HCT116 (cell line): ENCODE measurements around the gene SYNE2. TPM values are rescaled to one million over a fixed set of nuclear protein-coding genes. Genes with fewer than 3 reads are reported as not detected.

Source experiments
- ATAC-seq: fragments of 200-7000 bp; cut with Tn5 transposase; 2 replicates; pipeline ENCODE4 v1.9.1; 2020; ENCODE audit warnings: mild to moderate bottlenecking, moderate library complexity
- BruUV-seq: library from RNA; stranded (reverse); fragments of 400-500 nt; replicated peaks from 2 replicates; lab custom pipeline; 2021; lab: Mats Ljungman, UMichigan
- CTCF ChIA-PET: fragments of 300-600 bp; sonication (Branson Sonifier 250); formaldehyde crosslinking; loops from one replicate; lab custom pipeline; 2021; ENCODE audit warnings: antibody characterized with exemption; lab: Charles Lee
- POLR2A ChIA-PET: fragments of 300-600, 350-600 bp; sonication (Branson Sonifier 250); formaldehyde crosslinking; loops from one replicate; lab custom pipeline; 2021; ENCODE audit warnings: antibody characterized with exemption; lab: Charles Lee
- RAD21 ChIA-PET, 2 experiments: fragments of 300-600 bp; sonication (Branson Sonifier 250); formaldehyde crosslinking; loops; one replicate each; lab custom pipeline; 2023; ENCODE audit warnings: low total read pairs in 2 of 2; ENCODE audit not compliant: uncharacterized antibody in 2 of 2, unreplicated experiment in 2 of 2, low non-redundant PET in 1 of 2; lab: Charles Lee
- DNase-seq: peaks from one replicate; pipeline ENCODE4 v3.0.0-alpha.2; 2010; ENCODE audit warnings: low read depth, low spot score
- H2AFZ ChIP-seq: fragments of 200-600 bp; shearing (Covaris generic), sonication (generic); 2 replicates; pipeline ENCODE4 v1.6.1; 2017; ENCODE audit warnings: low read depth, mixed run types, mixed read lengths, antibody characterized with exemption, low read length; ENCODE audit not compliant: poor library complexity, severe bottlenecking
- H3K27ac ChIP-seq: 2 replicates; pipeline ENCODE4 v1.5.1; 2012; ENCODE audit warnings: low read depth, low read length
- H3K27me3 ChIP-seq: fragments of 200-600 bp; sonication (generic); 2 replicates; pipeline ENCODE4 v1.6.1; 2016; ENCODE audit warnings: mixed run types, low read length, mixed read lengths; ENCODE audit not compliant: insufficient read depth
- H3K36me3 ChIP-seq, 2 experiments: fragments of 200-500 bp in 1 of 2; fragments of 200-600 bp in 1 of 2; sonication (Bioruptor generic) in 1 of 2; sonication (generic) in 1 of 2; 2 replicates each; pipeline versions ENCODE4 v1.5.1 to v1.6.1; 2014 to 2016; ENCODE audit warnings: low read length in 2 of 2, inconsistent platforms in 1 of 2, mixed read lengths in 1 of 2, mixed run types in 1 of 2; ENCODE audit not compliant: insufficient read depth in 2 of 2, control insufficient read depth in 1 of 2
- H3K4me1 ChIP-seq, 2 experiments: fragments of 200-600 bp in 1 of 2; sonication (generic) in 1 of 2; 2 replicates each; pipeline versions ENCODE4 v1.5.1 to v1.6.1; 2012 to 2017; ENCODE audit warnings: low read length in 2 of 2, inconsistent platforms in 1 of 2, mild to moderate bottlenecking in 1 of 2, mixed read lengths in 1 of 2, mixed run types in 1 of 2, moderate library complexity in 1 of 2; ENCODE audit not compliant: insufficient read depth in 2 of 2, control insufficient read depth in 1 of 2
- H3K4me2 ChIP-seq: fragments of 200-600 bp; sonication (generic); 2 replicates; pipeline ENCODE4 v1.6.1; 2017; ENCODE audit warnings: mixed run types, low read length, mixed read lengths
- H3K4me3 ChIP-seq, 2 experiments: fragments of 200-600 bp in 1 of 2; sonication (generic) in 1 of 2; replicated peaks in 1 of 2; 2 replicates each; pipeline ENCODE4 v1.5.1; 2011 to 2016; ENCODE audit warnings: low read length in 2 of 2, control low read depth in 1 of 2, low read depth in 1 of 2, mild to moderate bottlenecking in 1 of 2, mixed read lengths in 1 of 2, mixed run types in 1 of 2
- H3K79me2 ChIP-seq: fragments of 200-600 bp; sonication (generic); 2 replicates; pipeline ENCODE4 v1.6.1; 2017; ENCODE audit warnings: mild to moderate bottlenecking, mixed run types, low read length, moderate library complexity, mixed read lengths; ENCODE audit not compliant: insufficient read depth
- H3K9ac ChIP-seq: fragments of 200-600 bp; sonication (generic); 2 replicates; pipeline ENCODE4 v1.6.1; 2016; ENCODE audit warnings: low read length, mixed read lengths
- H3K9me2 ChIP-seq: fragments of 200-600 bp; sonication (generic), shearing (Covaris generic); 2 replicates; pipeline ENCODE4 v1.6.1; 2017; ENCODE audit warnings: mixed run types, mild to moderate bottlenecking, moderate library complexity; ENCODE audit not compliant: insufficient read depth
- H3K9me3 ChIP-seq, 2 experiments: fragments of 200-500 bp in 1 of 2; fragments of 200-600 bp in 1 of 2; sonication (Bioruptor generic) in 1 of 2; sonication (generic) in 1 of 2; 2 replicates each; pipeline ENCODE4 v1.6.1; 2014 to 2017; ENCODE audit warnings: low read length in 2 of 2, mixed read lengths in 2 of 2, inconsistent platforms in 1 of 2, low read depth in 1 of 2, mild to moderate bottlenecking in 1 of 2, mixed run types in 1 of 2, moderate library complexity in 1 of 2; ENCODE audit not compliant: control insufficient read depth in 1 of 2, insufficient read depth in 1 of 2
- H4K20me1 ChIP-seq: fragments of 200-600 bp; sonication (generic), shearing (Covaris generic); 2 replicates; pipeline ENCODE4 v1.6.1; 2017; ENCODE audit warnings: mixed run types, mild to moderate bottlenecking, moderate library complexity; ENCODE audit not compliant: insufficient read depth
- CEBPB ChIP-seq: IDR thresholded peaks from 2 replicates; pipeline ENCODE4 v1.6.1; 2012; ENCODE audit warnings: low read depth
- EGR1 ChIP-seq: IDR thresholded peaks from 2 replicates; pipeline ENCODE4 v1.6.1; 2012; ENCODE audit warnings: low read depth
- EZH2 ChIP-seq: fragments of 200-600 bp; sonication (generic); IDR thresholded peaks from 2 replicates; pipeline ENCODE4 v1.6.1; 2017; ENCODE audit warnings: antibody characterized with exemption, mixed run types
- EZH2phosphoT487 ChIP-seq: fragments of 200-600 bp; IDR thresholded peaks from 2 replicates; pipeline ENCODE4 v1.6.1; 2018; ENCODE audit warnings: antibody characterized with exemption, borderline replicate concordance
- RAD21 ChIP-seq: IDR thresholded peaks from 2 replicates; pipeline ENCODE4 v1.6.1; 2012; ENCODE audit warnings: low read depth, mild to moderate bottlenecking
- SIN3A ChIP-seq: IDR thresholded peaks from 2 replicates; pipeline ENCODE4 v1.6.1; 2012; ENCODE audit warnings: low read depth
- SP1 ChIP-seq: IDR thresholded peaks from 2 replicates; pipeline ENCODE4 v1.6.1; 2012; ENCODE audit warnings: low read depth
- SRF ChIP-seq: IDR thresholded peaks from 2 replicates; pipeline ENCODE4 v1.6.1; 2012; ENCODE audit warnings: low read depth
- TCF7L2 ChIP-seq: IDR thresholded peaks from 2 replicates; pipeline ENCODE4 v1.7.0; 2011; ENCODE audit warnings: borderline replicate concordance, inconsistent platforms; ENCODE audit not compliant: insufficient read depth, insufficient read length; ENCODE audit errors: extremely low read depth
- ZFX ChIP-seq: fragments of 450-650 bp; IDR thresholded peaks from 2 replicates; pipeline ENCODE4 v1.6.1; 2017
- ZNF274 ChIP-seq: fragments of 200-500 bp; sonication (Bioruptor generic); IDR thresholded peaks from 2 replicates; pipeline ENCODE4 v1.6.1; 2014; ENCODE audit warnings: mild to moderate bottlenecking, low read depth, low read length, inconsistent platforms
- intact Hi-C: fragments of 100-400 bp; cut with micrococcal nuclease; formaldehyde crosslinking; loops from 2 replicates; pipeline ENCODE4 v1.10.0; 2022
- total RNA-seq: library from RNA; stranded (reverse); gene quantifications from one replicate; pipeline ENCODE4 v1.2.1, GENCODE V29; 2021; ENCODE audit not compliant: unreplicated experiment
- TF ChIP-seq, protein P1 (sequence below): IDR thresholded peaks from 2 replicates; pipeline ENCODE4 v1.6.1; 2012; ENCODE audit warnings: low read depth
- TF ChIP-seq, protein P2 (sequence below): IDR thresholded peaks from 2 replicates; pipeline ENCODE4 v1.6.1; 2012
- TF ChIP-seq, protein P3 (sequence below), 3 experiments: fragments of 200-600 bp in 1 of 3; sonication (generic) in 1 of 3; IDR thresholded peaks in 2 of 3; conservative IDR thresholded peaks in 1 of 3; 2 replicates each; pipeline ENCODE4 v1.5.1; 2012 to 2017; ENCODE audit warnings: low read depth in 2 of 3, low read length in 2 of 3, antibody characterized with exemption in 1 of 3, borderline replicate concordance in 1 of 3, control low read depth in 1 of 3, mild to moderate bottlenecking in 1 of 3, mixed read lengths in 1 of 3, mixed run types in 1 of 3, moderate library complexity in 1 of 3; ENCODE audit not compliant: insufficient read depth in 1 of 3

SYNE2 gene
- total RNA-seq, 1 experiment from 2014 or later: 28.8 TPM

DNA sequence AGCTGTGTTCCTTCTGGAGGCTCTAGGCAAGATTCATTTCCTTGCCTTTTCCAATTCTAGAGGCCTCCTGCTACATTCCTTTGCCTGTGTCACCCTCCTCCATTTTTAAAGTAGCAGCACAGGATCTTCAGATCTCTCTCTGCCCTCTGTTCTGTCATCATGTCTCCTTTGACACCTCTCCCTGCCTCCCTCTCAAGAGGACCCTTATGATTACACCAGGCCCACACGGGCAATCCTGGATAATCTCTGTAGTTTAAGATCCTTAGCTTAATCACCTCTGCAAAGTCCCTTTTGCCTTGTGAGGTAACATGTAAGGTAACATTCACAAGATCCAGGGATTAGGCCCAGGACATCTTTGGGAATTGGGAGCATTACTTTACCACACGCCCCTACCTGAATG is 155.2 kb downstream of the SYNE2 start (continued):
- no peak for TF ChIP-seq CEBPB
- TF ChIP-seq, all 23 proteins: peak for 0

DNA sequence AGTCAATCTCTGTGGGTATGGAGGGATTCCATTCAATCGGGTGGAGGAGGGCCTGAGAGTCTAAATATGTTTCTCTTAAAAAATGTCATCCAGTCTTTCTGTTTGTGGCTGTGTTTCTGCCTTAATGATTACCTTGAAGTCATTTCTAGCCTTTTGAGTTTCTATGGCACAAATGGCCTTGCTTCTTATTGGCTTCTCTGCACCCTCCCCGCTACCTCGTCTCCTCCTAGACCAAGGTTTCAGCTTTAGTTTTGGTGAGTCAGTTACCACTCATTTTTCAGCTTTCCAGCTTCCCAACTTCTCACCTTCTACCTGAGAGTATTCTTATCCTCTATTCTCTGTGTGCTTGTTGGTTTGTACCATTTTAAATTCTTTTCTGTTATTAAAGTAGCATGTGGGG is 159.2 kb downstream of the SYNE2 start:
- Histone ChIP-seq H3K27me3 (no peaks in the 10 kb centered on the region), H4K20me1 (no peaks in the 10 kb centered on the region), H3K4me3 (no peak overlapping the region), H3K9me3 (no peaks in the 10 kb centered on the region; a peak in 1 of 4 replicates), H3K27ac (no peak overlapping the region), H3K79me2 (no peaks in the 10 kb centered on the region), H3K9me2 (no peaks in the 10 kb centered on the region), H3K36me3 (no peaks in the 10 kb centered on the region; a peak in 2 of 4 replicates), H3K4me1 (no peaks in the 10 kb centered on the region), H3K9ac (no peak overlapping the region), H2AFZ (no peak overlapping the region), H3K4me2 (no peak overlapping the region)
- ChIA-PET CTCF (interaction anchor here (3.2 kb wide), 1 partner anchor 292 kb away, joined by 29 read pairs; no protein-coding TSS in a partner anchor), POLR2A (no interaction called here), RAD21 (no interaction called here)
- no TSS peak for BruUV-seq
- ATAC-seq (no peak), DNase-seq (no peak)
- intact Hi-C loops: loop anchor here (10.0 kb wide), 1 partner anchor 463 kb away; no protein-coding TSS in a partner anchor
- TF ChIP-seq EGR1 (no peak), ZFX (no peak), ZNF274 (no peak), RAD21 (no peak), EZH2phosphoT487 (no peak), EZH2 (no peak), SIN3A (no peak), SRF (no peak), SP1 (no peak), TCF7L2 (no peak)
- TF ChIP-seq, protein P1, sequence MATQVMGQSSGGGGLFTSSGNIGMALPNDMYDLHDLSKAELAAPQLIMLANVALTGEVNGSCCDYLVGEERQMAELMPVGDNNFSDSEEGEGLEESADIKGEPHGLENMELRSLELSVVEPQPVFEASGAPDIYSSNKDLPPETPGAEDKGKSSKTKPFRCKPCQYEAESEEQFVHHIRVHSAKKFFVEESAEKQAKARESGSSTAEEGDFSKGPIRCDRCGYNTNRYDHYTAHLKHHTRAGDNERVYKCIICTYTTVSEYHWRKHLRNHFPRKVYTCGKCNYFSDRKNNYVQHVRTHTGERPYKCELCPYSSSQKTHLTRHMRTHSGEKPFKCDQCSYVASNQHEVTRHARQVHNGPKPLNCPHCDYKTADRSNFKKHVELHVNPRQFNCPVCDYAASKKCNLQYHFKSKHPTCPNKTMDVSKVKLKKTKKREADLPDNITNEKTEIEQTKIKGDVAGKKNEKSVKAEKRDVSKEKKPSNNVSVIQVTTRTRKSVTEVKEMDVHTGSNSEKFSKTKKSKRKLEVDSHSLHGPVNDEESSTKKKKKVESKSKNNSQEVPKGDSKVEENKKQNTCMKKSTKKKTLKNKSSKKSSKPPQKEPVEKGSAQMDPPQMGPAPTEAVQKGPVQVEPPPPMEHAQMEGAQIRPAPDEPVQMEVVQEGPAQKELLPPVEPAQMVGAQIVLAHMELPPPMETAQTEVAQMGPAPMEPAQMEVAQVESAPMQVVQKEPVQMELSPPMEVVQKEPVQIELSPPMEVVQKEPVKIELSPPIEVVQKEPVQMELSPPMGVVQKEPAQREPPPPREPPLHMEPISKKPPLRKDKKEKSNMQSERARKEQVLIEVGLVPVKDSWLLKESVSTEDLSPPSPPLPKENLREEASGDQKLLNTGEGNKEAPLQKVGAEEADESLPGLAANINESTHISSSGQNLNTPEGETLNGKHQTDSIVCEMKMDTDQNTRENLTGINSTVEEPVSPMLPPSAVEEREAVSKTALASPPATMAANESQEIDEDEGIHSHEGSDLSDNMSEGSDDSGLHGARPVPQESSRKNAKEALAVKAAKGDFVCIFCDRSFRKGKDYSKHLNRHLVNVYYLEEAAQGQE: no peak
- TF ChIP-seq, protein P2, sequence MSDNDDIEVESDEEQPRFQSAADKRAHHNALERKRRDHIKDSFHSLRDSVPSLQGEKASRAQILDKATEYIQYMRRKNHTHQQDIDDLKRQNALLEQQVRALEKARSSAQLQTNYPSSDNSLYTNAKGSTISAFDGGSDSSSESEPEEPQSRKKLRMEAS: no peak
- TF ChIP-seq, protein P3, sequence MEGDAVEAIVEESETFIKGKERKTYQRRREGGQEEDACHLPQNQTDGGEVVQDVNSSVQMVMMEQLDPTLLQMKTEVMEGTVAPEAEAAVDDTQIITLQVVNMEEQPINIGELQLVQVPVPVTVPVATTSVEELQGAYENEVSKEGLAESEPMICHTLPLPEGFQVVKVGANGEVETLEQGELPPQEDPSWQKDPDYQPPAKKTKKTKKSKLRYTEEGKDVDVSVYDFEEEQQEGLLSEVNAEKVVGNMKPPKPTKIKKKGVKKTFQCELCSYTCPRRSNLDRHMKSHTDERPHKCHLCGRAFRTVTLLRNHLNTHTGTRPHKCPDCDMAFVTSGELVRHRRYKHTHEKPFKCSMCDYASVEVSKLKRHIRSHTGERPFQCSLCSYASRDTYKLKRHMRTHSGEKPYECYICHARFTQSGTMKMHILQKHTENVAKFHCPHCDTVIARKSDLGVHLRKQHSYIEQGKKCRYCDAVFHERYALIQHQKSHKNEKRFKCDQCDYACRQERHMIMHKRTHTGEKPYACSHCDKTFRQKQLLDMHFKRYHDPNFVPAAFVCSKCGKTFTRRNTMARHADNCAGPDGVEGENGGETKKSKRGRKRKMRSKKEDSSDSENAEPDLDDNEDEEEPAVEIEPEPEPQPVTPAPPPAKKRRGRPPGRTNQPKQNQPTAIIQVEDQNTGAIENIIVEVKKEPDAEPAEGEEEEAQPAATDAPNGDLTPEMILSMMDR (IDR thresholded peaks at IDR 0.05 in 2 of 3, conservative IDR thresholded peaks at IDR 0.05 in 1 of 3; ENCODE audit: borderline replicate concordance in 1 of 3, insufficient read depth in 1 of 3, low read depth in 2 of 3, low read length in 2 of 3): no peak
